Breast epithelium (tissue), 4 donors: ENCODE measurements around the gene MINAR2. TPM values are rescaled to one million over a fixed set of nuclear protein-coding genes. Genes with fewer than 3 reads are reported as not detected.

Experiments
- DNase-seq, 2 donors: peaks; one replicate each; pipeline ENCODE4 v3.0.0-alpha.2; 2019; ENCODE audit warnings: low spot score in 2 of 2
- H3K27ac ChIP-seq, 2 donors: fragments of 200-600 bp; sonication (generic) in 1 of 2; one replicate each; pipeline ENCODE4 v1.5.1; 2016 to 2019; ENCODE audit warnings: mild to moderate bottlenecking in 1 of 2
- H3K27me3 ChIP-seq, 2 donors: fragments of 200-600 bp; sonication (generic) in 1 of 2; one replicate each; pipeline versions ENCODE4 v1.5.1 to v1.6.0; 2017 to 2019; ENCODE audit warnings: control low read depth in 1 of 2, mild to moderate bottlenecking in 1 of 2
- H3K36me3 ChIP-seq: fragments of 200-600 bp; one replicate; pipeline ENCODE4 v1.5.1; 2019
- H3K4me1 ChIP-seq, 2 donors: fragments of 200-600 bp; sonication (generic); one replicate each; pipeline ENCODE4 v1.5.1; 2016 to 2019; ENCODE audit warnings: control low read depth in 1 of 2
- H3K4me3 ChIP-seq, 3 donors: fragments of 200-600 bp; sonication (generic); 1 replicate in 2 of 3; 2 replicates in 1 of 3; pipeline ENCODE4 v1.5.1; 2016 to 2019; ENCODE audit warnings: mild to moderate bottlenecking in 3 of 3, moderate library complexity in 2 of 3
- H3K9me3 ChIP-seq, 2 donors: fragments of 200-600 bp; sonication (generic) in 1 of 2; one replicate each; pipeline ENCODE4 v1.5.1; 2016 to 2019; ENCODE audit warnings: control low read depth in 1 of 2
- POLR2A ChIP-seq: fragments of 450-650 bp; IDR thresholded peaks from one replicate; pipeline ENCODE4 v1.6.1; 2016; ENCODE audit warnings: antibody characterized with exemption, mild to moderate bottlenecking, moderate library complexity
- POLR2AphosphoS5 ChIP-seq, 3 donors: sonication (generic); formaldehyde crosslinking; IDR thresholded peaks; one replicate each; pipeline ENCODE4 v1.6.1; 2017; ENCODE audit warnings: antibody characterized with exemption in 3 of 3
- intact Hi-C: fragments of 100-400 bp; cut with DNase I; formaldehyde crosslinking; loops from one replicate; pipeline ENCODE4 v1.15.1; 2023; ENCODE audit warnings: low total_unique reads
- total RNA-seq, 3 donors: library from RNA; depleted of rRNA; stranded (reverse); fragments of >200 nt; gene quantifications; one replicate each; pipeline ENCODE4 v1.1.0, GENCODE V29; 2016
- TF ChIP-seq, protein P1 (sequence below), 3 donors: fragments of 450-650 bp; IDR thresholded peaks; one replicate each; pipeline ENCODE4 v1.5.1; 2016 to 2017; ENCODE audit warnings: antibody characterized with exemption in 3 of 3, mild to moderate bottlenecking in 3 of 3, moderate library complexity in 3 of 3

MINAR2 gene
- total RNA-seq, 3 donors from 2014 or later, result not detected

DNA sequence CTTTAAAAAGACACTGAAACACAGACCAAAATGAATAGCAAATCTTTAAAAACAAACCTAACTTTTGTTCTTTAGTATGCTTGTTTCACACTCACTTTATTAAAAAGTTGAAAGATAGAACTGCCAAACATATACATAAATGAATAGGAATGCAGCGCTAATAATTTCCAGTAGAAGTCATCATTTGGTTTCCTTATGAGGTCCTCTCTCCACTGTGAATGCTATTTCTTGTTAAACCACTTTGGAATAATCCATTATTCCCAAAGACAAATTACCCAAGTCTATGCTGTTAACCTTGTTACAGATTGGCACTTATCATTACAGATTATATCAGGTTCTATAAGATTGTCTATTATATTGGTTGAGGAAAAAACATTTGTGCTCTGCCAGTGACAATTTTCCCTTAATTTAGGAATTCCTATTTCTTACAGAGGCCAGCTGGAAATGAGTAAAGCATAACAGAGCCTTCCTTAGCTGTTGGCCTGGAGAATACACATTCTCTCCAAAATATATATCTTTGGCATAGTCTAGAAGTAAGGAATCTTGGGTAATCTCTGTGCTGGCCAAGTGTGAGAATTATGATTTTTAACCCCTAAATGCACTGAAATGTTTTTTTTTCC lies 29.3 kb upstream of the MINAR2 start:
- no peaks in the 10 kb centered on the region for H3K27me3 ChIP-seq
- no peaks in the 10 kb centered on the region for H3K36me3 ChIP-seq
- H3K27ac ChIP-seq, result no peak overlapping the region
- intact Hi-C loops, result no loop called here
- no peaks in the 10 kb centered on the region for H3K4me1 ChIP-seq
- H3K4me3 ChIP-seq, result no peak overlapping the region
- no peaks in the 10 kb centered on the region for H3K9me3 ChIP-seq
- no peak for DNase-seq
- TF ChIP-seq POLR2AphosphoS5 (IDR thresholded peaks at IDR 0.05) (no peak), POLR2A (no peak)
- TF ChIP-seq, protein P1, sequence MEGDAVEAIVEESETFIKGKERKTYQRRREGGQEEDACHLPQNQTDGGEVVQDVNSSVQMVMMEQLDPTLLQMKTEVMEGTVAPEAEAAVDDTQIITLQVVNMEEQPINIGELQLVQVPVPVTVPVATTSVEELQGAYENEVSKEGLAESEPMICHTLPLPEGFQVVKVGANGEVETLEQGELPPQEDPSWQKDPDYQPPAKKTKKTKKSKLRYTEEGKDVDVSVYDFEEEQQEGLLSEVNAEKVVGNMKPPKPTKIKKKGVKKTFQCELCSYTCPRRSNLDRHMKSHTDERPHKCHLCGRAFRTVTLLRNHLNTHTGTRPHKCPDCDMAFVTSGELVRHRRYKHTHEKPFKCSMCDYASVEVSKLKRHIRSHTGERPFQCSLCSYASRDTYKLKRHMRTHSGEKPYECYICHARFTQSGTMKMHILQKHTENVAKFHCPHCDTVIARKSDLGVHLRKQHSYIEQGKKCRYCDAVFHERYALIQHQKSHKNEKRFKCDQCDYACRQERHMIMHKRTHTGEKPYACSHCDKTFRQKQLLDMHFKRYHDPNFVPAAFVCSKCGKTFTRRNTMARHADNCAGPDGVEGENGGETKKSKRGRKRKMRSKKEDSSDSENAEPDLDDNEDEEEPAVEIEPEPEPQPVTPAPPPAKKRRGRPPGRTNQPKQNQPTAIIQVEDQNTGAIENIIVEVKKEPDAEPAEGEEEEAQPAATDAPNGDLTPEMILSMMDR (IDR thresholded peaks at IDR 0.05), result no peak

- TF ChIP-seq POLR2AphosphoS5 (IDR thresholded peaks at IDR 0.05) (no peak), POLR2A (no peak)
- TF ChIP-seq, protein P1 (IDR thresholded peaks at IDR 0.05), result no peak
- Histone ChIP-seq H3K27ac (no peak overlapping the region), H3K4me3 (no peak overlapping the region), H3K4me1 (no peaks in the 10 kb centered on the region), H3K9me3 (no peaks in the 10 kb centered on the region), H3K27me3 (no peaks in the 10 kb centered on the region), H3K36me3 (no peaks in the 10 kb centered on the region)
- intact Hi-C loops, result no loop called here
- no peak for DNase-seq
Observed at GRCh38 chr5:129724222-129724621, 23.7 kb upstream of the MINAR2 start.

GRCh38 chr5:129724647-129725046 lies 23.2 kb upstream of the MINAR2 start:
- H3K9me3 ChIP-seq, result no peaks in the 10 kb centered on the region
- no peaks in the 10 kb centered on the region for H3K36me3 ChIP-seq
- H3K4me3 ChIP-seq, result no peak overlapping the region
- H3K27ac ChIP-seq, result no peak overlapping the region
- H3K27me3 ChIP-seq, result no peaks in the 10 kb centered on the region
- intact Hi-C loops, result no loop called here
- H3K4me1 ChIP-seq, result no peaks in the 10 kb centered on the region
- no peak for DNase-seq
- TF ChIP-seq, protein P1 (IDR thresholded peaks at IDR 0.05), result no peak
- TF ChIP-seq POLR2A, result no peak
- TF ChIP-seq POLR2AphosphoS5 (IDR thresholded peaks at IDR 0.05), result no peak

- H3K9me3 ChIP-seq, result no peaks in the 10 kb centered on the region
- no peaks in the 10 kb centered on the region for H3K36me3 ChIP-seq
- H3K4me3 ChIP-seq, result no peak overlapping the region
- H3K27ac ChIP-seq, result no peak overlapping the region
- TF ChIP-seq POLR2AphosphoS5 (IDR thresholded peaks at IDR 0.05) (no peak), POLR2A (no peak)
- TF ChIP-seq, protein P1 (IDR thresholded peaks at IDR 0.05), result no peak
- H3K4me1 ChIP-seq, result no peaks in the 10 kb centered on the region
- no peak for DNase-seq
- H3K27me3 ChIP-seq, result no peaks in the 10 kb centered on the region
- intact Hi-C loops, result no loop called here
Observed at GRCh38 chr5:129739773-129740172, 8.1 kb upstream of the MINAR2 start.

- Histone ChIP-seq H3K4me1 (no peaks in the 10 kb centered on the region), H3K9me3 (no peaks in the 10 kb centered on the region), H3K27me3 (no peaks in the 10 kb centered on the region), H3K27ac (no peak overlapping the region), H3K4me3 (no peak overlapping the region), H3K36me3 (no peaks in the 10 kb centered on the region)
- no peak for TF ChIP-seq POLR2AphosphoS5 (IDR thresholded peaks at IDR 0.05)
- TF ChIP-seq POLR2A, result no peak
- TF ChIP-seq, protein P1 (IDR thresholded peaks at IDR 0.05), result no peak
- intact Hi-C loops, result no loop called here
- DNase-seq, result no peak
Observed at GRCh38 chr5:129743541-129744187, 4.2 kb upstream of the MINAR2 start.
